ENCODE results near the gene SERTAD3.
"Not testable (repeated sequence)": the region's sequence is repeated elsewhere in the genome, so short reads cannot be mapped to it uniquely, and the experiment has no call there.

The SERTAD3 gene

GRCh38 chr19:40438284-40438683, 5.9 kb downstream of the SERTAD3 start:
- H3K36me3 ChIP-seq (ENCODE audit: insufficient read depth, low read length), result peaks cover 25% of the 10 kb centered on the region
- H3K4me1 ChIP-seq (ENCODE audit: insufficient read depth, low read length), result peaks cover 36% of the 10 kb centered on the region
- no peak overlapping the region for H3K27ac ChIP-seq (ENCODE audit: low read depth, low read length)
- H3K27me3 ChIP-seq (ENCODE audit: control insufficient read depth in 1 of 2, insufficient read depth in 2 of 2, low read length in 2 of 2), result no peaks in the 10 kb centered on the region
- no peaks in the 10 kb centered on the region for H3K9me3 ChIP-seq (ENCODE audit: low read length)
- no peak overlapping the region for H3K9ac ChIP-seq (ENCODE audit: low read length)
- H3K4me3 ChIP-seq (ENCODE audit: low read depth in 1 of 2, low read length in 2 of 2), result no peak overlapping the region

GRCh38 chr19:40433391-40434216, 10.5 kb downstream of the SERTAD3 start:
- peaks cover 12% of the 10 kb centered on the region for H3K4me1 ChIP-seq (ENCODE audit: insufficient read depth, low read length)
- H3K9me3 ChIP-seq (ENCODE audit: low read length), result no peaks in the 10 kb centered on the region
- H3K27ac ChIP-seq (ENCODE audit: low read depth, low read length), result peak overlapping the region; percentile 99
- peak overlapping the region; percentile 98 for H3K9ac ChIP-seq (ENCODE audit: low read length)
- H3K36me3 ChIP-seq (ENCODE audit: insufficient read depth, low read length), result no peaks in the 10 kb centered on the region
- H3K27me3 ChIP-seq (ENCODE audit: control insufficient read depth in 1 of 2, insufficient read depth in 2 of 2, low read length in 2 of 2), result no peaks in the 10 kb centered on the region
- peak overlapping the region; percentile 55 to 90 for H3K4me3 ChIP-seq (ENCODE audit: low read depth in 1 of 2, low read length in 2 of 2)

GRCh38 chr19:40432760-40433159, 11.4 kb downstream of the SERTAD3 start:
- H3K27ac ChIP-seq (ENCODE audit: low read depth, low read length), result peak overlapping the region; percentile 99
- not testable (repeated sequence) for H3K36me3 ChIP-seq (ENCODE audit: insufficient read depth, low read length); H3K9me3 ChIP-seq (ENCODE audit: low read length); H3K27me3 ChIP-seq (ENCODE audit: control insufficient read depth in 1 of 2, insufficient read depth in 2 of 2, low read length in 2 of 2)
- peak overlapping the region; percentile 55 to 90 for H3K4me3 ChIP-seq (ENCODE audit: low read depth in 1 of 2, low read length in 2 of 2)
- H3K9ac ChIP-seq (ENCODE audit: low read length), result peak overlapping the region; percentile 98
- peaks cover 12% of the 10 kb centered on the region for H3K4me1 ChIP-seq (ENCODE audit: insufficient read depth, low read length)

- Histone ChIP-seq H3K27ac (ENCODE audit: low read depth, low read length) (no peak overlapping the region), H3K27me3 (ENCODE audit: control insufficient read depth in 1 of 2, insufficient read depth in 2 of 2, low read length in 2 of 2) (no peaks in the 10 kb centered on the region), H3K36me3 (ENCODE audit: insufficient read depth, low read length) (no peaks in the 10 kb centered on the region), H3K9me3 (ENCODE audit: low read length) (no peaks in the 10 kb centered on the region), H3K9ac (ENCODE audit: low read length) (no peak overlapping the region), H3K4me3 (ENCODE audit: low read depth in 1 of 2, low read length in 2 of 2) (no peak overlapping the region), H3K4me1 (ENCODE audit: insufficient read depth, low read length) (peaks cover 12% of the 10 kb centered on the region)
These were observed 12.4 kb downstream of the SERTAD3 start for GRCh38 chr19:40431698-40432097.

- H3K27ac ChIP-seq (ENCODE audit: low read depth, low read length); H3K4me3 ChIP-seq (ENCODE audit: low read depth in 1 of 2, low read length in 2 of 2); H3K9ac ChIP-seq (ENCODE audit: low read length); H3K36me3 ChIP-seq (ENCODE audit: insufficient read depth, low read length); H3K9me3 ChIP-seq (ENCODE audit: low read length); H3K27me3 ChIP-seq (ENCODE audit: control insufficient read depth in 1 of 2, insufficient read depth in 2 of 2, low read length in 2 of 2): not testable (repeated sequence)
- peaks cover 11% of the 10 kb centered on the region for H3K4me1 ChIP-seq (ENCODE audit: insufficient read depth, low read length)
These were observed 13.9 kb downstream of the SERTAD3 start for GRCh38 chr19:40430242-40430641.

- H3K27ac ChIP-seq (ENCODE audit: low read depth, low read length); H3K9ac ChIP-seq (ENCODE audit: low read length); H3K27me3 ChIP-seq (ENCODE audit: control insufficient read depth in 1 of 2, insufficient read depth in 2 of 2, low read length in 2 of 2); H3K36me3 ChIP-seq (ENCODE audit: insufficient read depth, low read length); H3K4me3 ChIP-seq (ENCODE audit: low read depth in 1 of 2, low read length in 2 of 2); H3K9me3 ChIP-seq (ENCODE audit: low read length): not testable (repeated sequence)
- peaks cover 18% of the 10 kb centered on the region for H3K4me1 ChIP-seq (ENCODE audit: insufficient read depth, low read length)
These were observed 15.9 kb downstream of the SERTAD3 start for GRCh38 chr19:40428197-40428596.

GRCh38 chr19:40425450-40426287, 18.5 kb downstream of the SERTAD3 start, which contains the start of gene SERTAD1:
SERTAD1 (minus strand) TSS chr19:40425992; CDS start chr19:40423546, 2,446 bp downstream.
- no peaks in the 10 kb centered on the region for H3K27me3 ChIP-seq (ENCODE audit: control insufficient read depth in 1 of 2, insufficient read depth in 2 of 2, low read length in 2 of 2)
- peak within 1 kb of the TSS; percentile 88 for H3K9ac ChIP-seq (ENCODE audit: low read length)
- H3K9me3 ChIP-seq (ENCODE audit: low read length), result no peaks in the 10 kb centered on the region
- peaks cover 14% of the 10 kb centered on the region for H3K36me3 ChIP-seq (ENCODE audit: insufficient read depth, low read length)
- peak within 1 kb of the TSS; percentile 99 for H3K27ac ChIP-seq (ENCODE audit: low read depth, low read length)
- H3K4me3 ChIP-seq (ENCODE audit: low read depth in 1 of 2, low read length in 2 of 2), result peak within 1 kb of the TSS; percentile 79 to 83
- H3K4me1 ChIP-seq (ENCODE audit: insufficient read depth, low read length), result peaks cover 31% of the 10 kb centered on the region

GRCh38 chr19:40424637-40425449, 19.3 kb downstream of the SERTAD3 start:
- Histone ChIP-seq H3K36me3 (ENCODE audit: insufficient read depth, low read length) (peaks cover 14% of the 10 kb centered on the region), H3K27ac (ENCODE audit: low read depth, low read length) (peak overlapping the region; percentile 99), H3K9me3 (ENCODE audit: low read length) (no peaks in the 10 kb centered on the region), H3K9ac (ENCODE audit: low read length) (peak overlapping the region; percentile 88), H3K4me1 (ENCODE audit: insufficient read depth, low read length) (peaks cover 31% of the 10 kb centered on the region), H3K4me3 (ENCODE audit: low read depth in 1 of 2, low read length in 2 of 2) (peak overlapping the region; percentile 79 to 83), H3K27me3 (ENCODE audit: control insufficient read depth in 1 of 2, insufficient read depth in 2 of 2, low read length in 2 of 2) (no peaks in the 10 kb centered on the region)

- H3K9ac ChIP-seq (ENCODE audit: low read length), result no peak overlapping the region
- H3K36me3 ChIP-seq (ENCODE audit: insufficient read depth, low read length), result peaks cover 14% of the 10 kb centered on the region
- H3K27me3 ChIP-seq (ENCODE audit: control insufficient read depth in 1 of 2, insufficient read depth in 2 of 2, low read length in 2 of 2), result no peaks in the 10 kb centered on the region
- H3K9me3 ChIP-seq (ENCODE audit: low read length), result no peaks in the 10 kb centered on the region
- H3K27ac ChIP-seq (ENCODE audit: low read depth, low read length), result no peak overlapping the region
- peaks cover 31% of the 10 kb centered on the region for H3K4me1 ChIP-seq (ENCODE audit: insufficient read depth, low read length)
- H3K4me3 ChIP-seq (ENCODE audit: low read depth in 1 of 2, low read length in 2 of 2), result no peak overlapping the region
These were observed 20.2 kb downstream of the SERTAD3 start for GRCh38 chr19:40423938-40424337.

- Histone ChIP-seq H3K4me3 (ENCODE audit: low read depth in 1 of 2, low read length in 2 of 2) (peak overlapping the region in 1 of 2 donors; percentile 23), H3K9me3 (ENCODE audit: low read length) (no peaks in the 10 kb centered on the region), H3K4me1 (ENCODE audit: insufficient read depth, low read length) (peaks cover 31% of the 10 kb centered on the region), H3K27me3 (ENCODE audit: control insufficient read depth in 1 of 2, insufficient read depth in 2 of 2, low read length in 2 of 2) (no peaks in the 10 kb centered on the region), H3K9ac (ENCODE audit: low read length) (no peak overlapping the region), H3K36me3 (ENCODE audit: insufficient read depth, low read length) (peaks cover 14% of the 10 kb centered on the region), H3K27ac (ENCODE audit: low read depth, low read length) (peak overlapping the region; percentile 100)
These were observed 21.2 kb downstream of the SERTAD3 start for GRCh38 chr19:40422748-40423566.
